Breast epithelium (tissue), 3 donors: ENCODE data around the gene ATP8A1.

Source experiments
- POLR2AphosphoS5 ChIP-seq, 3 donors: sonication (generic); formaldehyde crosslinking; IDR thresholded peaks; one replicate each; pipeline ENCODE4 v1.6.1; 2017; ENCODE audit warnings: antibody characterized with exemption in 3 of 3
- TF ChIP-seq, protein P1 (sequence below), 3 donors: fragments of 450-650 bp; IDR thresholded peaks; one replicate each; pipeline ENCODE4 v1.5.1; 2016 to 2017; ENCODE audit warnings: antibody characterized with exemption in 3 of 3, mild to moderate bottlenecking in 3 of 3, moderate library complexity in 3 of 3

DNA sequence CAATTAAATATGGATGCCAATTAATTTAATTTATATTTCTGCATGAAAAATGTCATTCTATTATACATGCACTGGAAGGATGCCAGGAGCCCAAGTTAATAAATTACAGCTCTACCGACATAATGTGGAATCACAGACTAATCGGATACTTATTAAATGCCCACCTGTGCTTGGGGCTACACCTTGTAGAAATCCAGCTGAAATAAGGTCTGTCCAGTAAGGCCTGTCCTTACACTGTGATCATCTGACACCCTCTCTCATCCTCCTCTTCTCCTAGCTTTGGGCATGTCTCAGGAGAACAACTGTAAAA, 265.6 kb downstream of the ATP8A1 start:
- TF ChIP-seq, protein P1, sequence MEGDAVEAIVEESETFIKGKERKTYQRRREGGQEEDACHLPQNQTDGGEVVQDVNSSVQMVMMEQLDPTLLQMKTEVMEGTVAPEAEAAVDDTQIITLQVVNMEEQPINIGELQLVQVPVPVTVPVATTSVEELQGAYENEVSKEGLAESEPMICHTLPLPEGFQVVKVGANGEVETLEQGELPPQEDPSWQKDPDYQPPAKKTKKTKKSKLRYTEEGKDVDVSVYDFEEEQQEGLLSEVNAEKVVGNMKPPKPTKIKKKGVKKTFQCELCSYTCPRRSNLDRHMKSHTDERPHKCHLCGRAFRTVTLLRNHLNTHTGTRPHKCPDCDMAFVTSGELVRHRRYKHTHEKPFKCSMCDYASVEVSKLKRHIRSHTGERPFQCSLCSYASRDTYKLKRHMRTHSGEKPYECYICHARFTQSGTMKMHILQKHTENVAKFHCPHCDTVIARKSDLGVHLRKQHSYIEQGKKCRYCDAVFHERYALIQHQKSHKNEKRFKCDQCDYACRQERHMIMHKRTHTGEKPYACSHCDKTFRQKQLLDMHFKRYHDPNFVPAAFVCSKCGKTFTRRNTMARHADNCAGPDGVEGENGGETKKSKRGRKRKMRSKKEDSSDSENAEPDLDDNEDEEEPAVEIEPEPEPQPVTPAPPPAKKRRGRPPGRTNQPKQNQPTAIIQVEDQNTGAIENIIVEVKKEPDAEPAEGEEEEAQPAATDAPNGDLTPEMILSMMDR (IDR thresholded peaks at IDR 0.05) = no peak
- no peak for TF ChIP-seq POLR2AphosphoS5 (IDR thresholded peaks at IDR 0.05)
